Body of pancreas (tissue), 4 donors: ENCODE results near the gene PRSS56.

Experiments
- POLR2A ChIP-seq, 3 donors: fragments of 450-650 bp; IDR thresholded peaks; one replicate each; pipeline ENCODE4 v1.6.1; 2016; ENCODE audit warnings: antibody characterized with exemption in 3 of 3, mild to moderate bottlenecking in 2 of 3
- TF ChIP-seq, protein P1 (sequence below), 7 experiments: fragments of 450-650 bp in 4 of 7; fragments of 200-600 bp in 3 of 7; sonication (generic) in 3 of 7; IDR thresholded peaks; one replicate each; pipeline ENCODE4 v1.5.1; 2016 to 2019; ENCODE audit warnings: antibody characterized with exemption in 7 of 7

DNA sequence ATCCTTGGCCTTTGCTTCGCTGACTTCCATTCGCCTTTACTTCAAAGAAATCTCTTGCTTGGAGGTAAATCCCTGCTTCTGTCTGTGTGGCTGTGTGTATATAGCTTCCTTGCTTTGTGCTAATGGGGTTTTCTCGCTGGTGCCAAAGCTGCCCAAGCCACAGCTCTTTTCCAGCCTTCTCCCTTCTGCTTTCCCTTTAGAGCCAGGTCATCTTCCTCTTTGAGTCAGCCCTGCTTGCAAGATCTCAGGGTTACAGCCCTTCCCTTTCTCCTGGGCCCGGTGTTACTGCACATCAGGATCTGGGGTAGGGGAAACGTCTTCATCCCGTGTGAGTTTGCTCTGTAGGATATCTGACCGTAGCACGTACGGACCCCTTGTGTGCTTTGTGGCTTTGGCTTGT lies 49.4 kb downstream of the PRSS56 start:
- TF ChIP-seq POLR2A (IDR thresholded peaks at IDR 0.05): no peak
- TF ChIP-seq, protein P1, sequence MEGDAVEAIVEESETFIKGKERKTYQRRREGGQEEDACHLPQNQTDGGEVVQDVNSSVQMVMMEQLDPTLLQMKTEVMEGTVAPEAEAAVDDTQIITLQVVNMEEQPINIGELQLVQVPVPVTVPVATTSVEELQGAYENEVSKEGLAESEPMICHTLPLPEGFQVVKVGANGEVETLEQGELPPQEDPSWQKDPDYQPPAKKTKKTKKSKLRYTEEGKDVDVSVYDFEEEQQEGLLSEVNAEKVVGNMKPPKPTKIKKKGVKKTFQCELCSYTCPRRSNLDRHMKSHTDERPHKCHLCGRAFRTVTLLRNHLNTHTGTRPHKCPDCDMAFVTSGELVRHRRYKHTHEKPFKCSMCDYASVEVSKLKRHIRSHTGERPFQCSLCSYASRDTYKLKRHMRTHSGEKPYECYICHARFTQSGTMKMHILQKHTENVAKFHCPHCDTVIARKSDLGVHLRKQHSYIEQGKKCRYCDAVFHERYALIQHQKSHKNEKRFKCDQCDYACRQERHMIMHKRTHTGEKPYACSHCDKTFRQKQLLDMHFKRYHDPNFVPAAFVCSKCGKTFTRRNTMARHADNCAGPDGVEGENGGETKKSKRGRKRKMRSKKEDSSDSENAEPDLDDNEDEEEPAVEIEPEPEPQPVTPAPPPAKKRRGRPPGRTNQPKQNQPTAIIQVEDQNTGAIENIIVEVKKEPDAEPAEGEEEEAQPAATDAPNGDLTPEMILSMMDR (IDR thresholded peaks at IDR 0.05): no peak
